DOHH2 (cell line): Measurements from ENCODE around the gene ZBTB16.

Experiments used
- H3F3A ChIP-seq: fragments of 200-600 bp; sonication (generic), shearing (Covaris generic); 2 replicates; pipeline ENCODE4 v1.6.0; 2016; ENCODE audit warnings: antibody characterized with exemption, mild to moderate bottlenecking; ENCODE audit not compliant: control insufficient read depth, insufficient read depth
- H3K27ac ChIP-seq: fragments of 200-600 bp; sonication (generic); 2 replicates; pipeline ENCODE4 v1.5.1; 2014; ENCODE audit warnings: low read depth, mild to moderate bottlenecking, low read length, moderate library complexity
- H3K27me3 ChIP-seq: fragments of 200-600 bp; sonication (generic); 2 replicates; pipeline ENCODE4 v1.6.1; 2014; ENCODE audit warnings: mild to moderate bottlenecking, low read length, mixed read lengths; ENCODE audit not compliant: control insufficient read depth
- H3K36me3 ChIP-seq: fragments of 200-600 bp; sonication (generic); 2 replicates; pipeline ENCODE4 v1.6.1; 2014; ENCODE audit warnings: mild to moderate bottlenecking, low read length, moderate library complexity, mixed read lengths; ENCODE audit not compliant: control insufficient read depth
- H3K4me1 ChIP-seq: fragments of 200-600 bp; sonication (generic); 2 replicates; pipeline ENCODE4 v1.6.1; 2014; ENCODE audit warnings: mild to moderate bottlenecking, low read length, mixed read lengths; ENCODE audit not compliant: control insufficient read depth
- H3K4me2 ChIP-seq: fragments of 200-600 bp; sonication (generic); 2 replicates; pipeline ENCODE4 v1.6.0; 2014; ENCODE audit warnings: mild to moderate bottlenecking, low read length, moderate library complexity
- H3K4me3 ChIP-seq: fragments of 200-600 bp; sonication (generic); 2 replicates; pipeline ENCODE4 v1.5.1; 2014; ENCODE audit warnings: mild to moderate bottlenecking, low read length, mixed read lengths
- H3K79me2 ChIP-seq: fragments of 200-600 bp; sonication (generic); 2 replicates; pipeline ENCODE4 v1.6.1; 2014; ENCODE audit warnings: mild to moderate bottlenecking, low read length, mixed read lengths; ENCODE audit not compliant: control insufficient read depth
- H3K9me2 ChIP-seq: fragments of 200-600 bp; sonication (generic); replicated peaks from 2 replicates; pipeline ENCODE4 v1.6.1; 2014; ENCODE audit warnings: mild to moderate bottlenecking, low read length, mixed read lengths; ENCODE audit not compliant: control insufficient read depth
- H3K9me3 ChIP-seq: fragments of 200-600 bp; sonication (generic); 2 replicates; pipeline ENCODE4 v1.6.1; 2014; ENCODE audit warnings: antibody characterized with exemption, low read length, mixed read lengths; ENCODE audit not compliant: control insufficient read depth, insufficient read depth
- H4K20me1 ChIP-seq: fragments of 200-600 bp; sonication (generic); 2 replicates; pipeline ENCODE4 v1.6.0; 2014; ENCODE audit warnings: low read depth, mild to moderate bottlenecking, antibody characterized with exemption, low read length, moderate library complexity; ENCODE audit not compliant: control insufficient read depth, insufficient read depth
- CTCF ChIP-seq: fragments of 200-600 bp; sonication (generic); IDR thresholded peaks from one replicate; pipeline ENCODE4 v1.5.1; 2014; ENCODE audit warnings: antibody characterized with exemption, mild to moderate bottlenecking, low read depth, low read length; ENCODE audit not compliant: poor library complexity, severe bottlenecking
- EZH2phosphoT487 ChIP-seq: fragments of 200-600 bp; sonication (generic); IDR thresholded peaks from 2 replicates; pipeline ENCODE4 v1.6.1; 2017; ENCODE audit warnings: borderline replicate concordance, mild to moderate bottlenecking, antibody characterized with exemption, low read length, moderate library complexity, mixed read lengths

Gene ZBTB16

GRCh38 chr11:114132417-114132816 is 72.9 kb downstream of the ZBTB16 start:
- H3F3A ChIP-seq: no peaks in the 10 kb centered on the region
- no peaks in the 10 kb centered on the region for H3K79me2 ChIP-seq
- no peaks in the 10 kb centered on the region; the same call in 1 of the 2 replicates for H4K20me1 ChIP-seq
- H3K27me3 ChIP-seq: peaks cover 23% of the 10 kb centered on the region
- H3K4me2 ChIP-seq: no peak overlapping the region
- H3K36me3 ChIP-seq: no peaks in the 10 kb centered on the region
- no peak overlapping the region for H3K4me3 ChIP-seq
- H3K27ac ChIP-seq: no peak overlapping the region
- peaks cover 9% of the 10 kb centered on the region for H3K4me1 ChIP-seq
- H3K9me2 ChIP-seq: no peaks in the 10 kb centered on the region
- TF ChIP-seq CTCF (peak; percentile 22), EZH2phosphoT487 (no peak)
- H3K9me3 ChIP-seq: no peaks in the 10 kb centered on the region

GRCh38 chr11:114132944-114133394 is 73.5 kb downstream of the ZBTB16 start:
- H3K4me1 ChIP-seq: peaks cover 10% of the 10 kb centered on the region
- H3F3A ChIP-seq: no peaks in the 10 kb centered on the region
- H4K20me1 ChIP-seq: no peaks in the 10 kb centered on the region; the same call in 1 of the 2 replicates
- peaks cover 20% of the 10 kb centered on the region for H3K27me3 ChIP-seq
- no peak overlapping the region for H3K4me3 ChIP-seq
- H3K27ac ChIP-seq: no peak overlapping the region
- no peak overlapping the region for H3K4me2 ChIP-seq
- H3K9me3 ChIP-seq: no peaks in the 10 kb centered on the region
- no peak for TF ChIP-seq EZH2phosphoT487
- no peak for TF ChIP-seq CTCF
- H3K9me2 ChIP-seq: no peaks in the 10 kb centered on the region
- no peaks in the 10 kb centered on the region for H3K36me3 ChIP-seq
- no peaks in the 10 kb centered on the region for H3K79me2 ChIP-seq

DNA sequence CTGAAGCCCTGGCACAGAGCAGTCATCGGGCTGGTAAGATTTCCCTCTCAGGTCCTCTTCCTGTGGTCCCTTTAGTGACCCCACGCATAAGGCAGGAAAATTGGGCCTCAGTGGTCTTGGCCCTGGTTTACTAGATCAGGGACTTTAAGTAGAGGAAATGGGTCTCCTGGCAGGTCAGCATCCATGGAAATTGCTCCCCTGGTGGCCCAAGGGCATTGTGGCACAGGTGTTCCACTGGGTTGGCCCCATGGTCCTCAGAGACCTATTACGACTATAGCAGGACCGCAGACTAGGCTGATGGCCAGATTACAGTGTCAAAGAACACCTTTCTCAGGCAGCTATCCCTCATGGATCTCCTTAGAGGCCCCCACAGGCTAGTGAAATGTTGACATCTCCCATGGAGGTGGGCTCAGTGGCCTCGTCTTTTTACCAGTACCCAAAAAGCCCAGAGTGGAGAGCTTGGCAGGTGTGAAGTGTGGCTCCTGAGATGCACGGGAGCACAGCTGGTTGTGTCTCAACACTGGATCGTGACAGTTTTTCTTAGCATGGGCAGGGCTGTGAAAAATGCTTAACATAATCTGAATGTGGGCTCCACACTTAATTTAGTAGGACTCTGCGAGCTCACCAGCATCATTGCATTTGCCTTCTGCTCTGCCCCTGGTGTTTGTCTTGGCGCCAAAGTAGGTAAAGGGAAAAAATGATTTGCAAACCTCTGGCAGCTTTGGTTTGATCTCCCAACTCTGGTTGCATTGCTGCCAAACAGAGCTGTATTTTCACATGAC is 74.2 kb downstream of the ZBTB16 start:
- no peak for TF ChIP-seq EZH2phosphoT487
- no peak for TF ChIP-seq CTCF
- H3K36me3 ChIP-seq: no peaks in the 10 kb centered on the region
- H3K9me2 ChIP-seq: no peaks in the 10 kb centered on the region
- H3K79me2 ChIP-seq: no peaks in the 10 kb centered on the region
- H3F3A ChIP-seq: no peaks in the 10 kb centered on the region
- peaks cover 16% of the 10 kb centered on the region; the same call in 1 of the 2 replicates for H3K27me3 ChIP-seq
- no peak overlapping the region for H3K4me2 ChIP-seq
- H3K4me3 ChIP-seq: no peak overlapping the region
- H3K4me1 ChIP-seq: peaks cover 17% of the 10 kb centered on the region
- no peaks in the 10 kb centered on the region; the same call in 1 of the 2 replicates for H4K20me1 ChIP-seq
- no peaks in the 10 kb centered on the region for H3K9me3 ChIP-seq
- H3K27ac ChIP-seq: no peak overlapping the region
